Measurements from ENCODE around the gene PTPRD. TPM values are rescaled to one million over a fixed set of nuclear protein-coding genes. Genes with fewer than 3 reads are reported as not detected.

Gene PTPRD
- total and polyA plus RNA-seq, 9 of the 15 experiments (the other 6 are each of a cell fraction or from before 2014, with no cell fraction given) = 0.11 TPM; not detected in 8

DNA sequence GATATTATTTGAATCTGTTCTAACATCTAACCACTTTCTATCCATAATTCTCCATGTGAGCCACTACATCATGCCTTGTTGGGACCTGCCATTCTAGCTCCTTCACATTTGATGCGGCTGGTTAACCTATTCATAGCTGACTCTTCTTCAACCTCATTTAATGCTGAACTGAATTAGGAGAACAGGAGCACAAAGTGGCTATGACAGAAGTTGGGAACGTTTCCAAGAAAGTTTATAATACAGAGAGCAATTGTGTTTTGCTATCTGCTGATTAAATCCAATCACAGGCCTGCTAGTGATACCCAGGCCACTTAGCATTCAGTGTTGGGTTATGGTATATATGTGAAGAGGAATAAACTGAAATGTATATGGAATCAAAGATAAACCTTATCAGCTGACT, 440.3 kb downstream of the PTPRD start:
- no peak for DNase-seq (ENCODE audit: extremely low read depth in 1 of 4, low spot score in 3 of 4)
- POLR2A ChIA-PET = no interaction called here
- in situ Hi-C loops (cut with MboI) = no loop called here

More for the DNA sequence above, 440.3 kb downstream of the PTPRD start:
- TF ChIP-seq SMARCA4 (IDR thresholded peaks at IDR 0.05) (no peak), ETS2 (tag; IDR thresholded peaks at IDR 0.05; ENCODE audit: borderline replicate concordance, poor library complexity, severe bottlenecking) (no peak), ZNF143 (CRISPR knock-in tag; IDR thresholded peaks at IDR 0.05) (no peak), SIN3B (IDR thresholded peaks at IDR 0.05; ENCODE audit: low read depth) (no peak), KLF16 (IDR thresholded peaks at IDR 0.05) (no peak), CHD4 (IDR thresholded peaks at IDR 0.05; ENCODE audit: insufficient read depth, insufficient replicate concordance, low read depth, low read length, poor library complexity, severe bottlenecking) (no peak), JUN (IDR thresholded peaks at IDR 0.05; ENCODE audit: borderline replicate concordance, low read depth, low read length) (no peak), JUN (CRISPR knock-in tag; IDR thresholded peaks at IDR 0.05; ENCODE audit: borderline replicate concordance) (no peak), HCFC1 (IDR thresholded peaks at IDR 0.05; ENCODE audit: low read depth, low read length) (no peak), VEZF1 (CRISPR knock-in tag; IDR thresholded peaks at IDR 0.05) (no peak), ZNF134 (CRISPR knock-in tag; conservative IDR thresholded peaks at IDR 0.05) (no peak), ZNF695 (CRISPR knock-in tag; IDR thresholded peaks at IDR 0.05) (no peak)
- Histone ChIP-seq H3K4me2 (ENCODE audit: insufficient read depth, low read length) (no peak overlapping the region), H3K27ac (ENCODE audit: extremely low read depth, low read depth, low read length) (no peak overlapping the region), H3K9me1 (ENCODE audit: control insufficient read depth, insufficient read depth, low read length) (no peaks in the 10 kb centered on the region), H4K20me1 (replicated peaks; ENCODE audit: control insufficient read depth, insufficient read depth, low read length) (no peaks in the 10 kb centered on the region), H3K4me3 (no peak overlapping the region), H3K4me1 (replicated peaks in 1 of 2; ENCODE audit: control insufficient read depth in 2 of 2, insufficient read depth in 2 of 2, low read length in 2 of 2) (no peaks in the 10 kb centered on the region), H3K9me3 (replicated peaks; ENCODE audit: control insufficient read depth, insufficient read depth, low read depth, low read length) (no peaks in the 10 kb centered on the region), H3K9ac (ENCODE audit: insufficient read depth in 1 of 2, low read depth in 2 of 2, low read length in 2 of 2) (no peak overlapping the region), H3K36me3 (ENCODE audit: control insufficient read depth, insufficient read depth, low read length) (no peaks in the 10 kb centered on the region), H3K27me3 (ENCODE audit: control insufficient read depth in 2 of 2, insufficient read depth in 2 of 2, low read length in 2 of 2) (no peaks in the 10 kb centered on the region), H2AFZ (ENCODE audit: low read depth, low read length) (no peak overlapping the region), H3K79me2 (ENCODE audit: control insufficient read depth, insufficient read depth, low read length) (no peaks in the 10 kb centered on the region)
- intact Hi-C loops (cut with micrococcal nuclease) = no loop called here
- no peak for FAIRE-seq
- WGBS (ENCODE audit: insufficient coverage, low coverage, missing lambda C conversion rate) = 0% methylated on average over 2 of the region's 2 CpGs
- CTCF ChIA-PET (ENCODE audit: low intra/inter-chr PET ratio) = no interaction called here
- ATAC-seq = no peak
- BruUV-seq (replicated peaks) = no TSS peak
